ENCODE data around the gene UBB.

GRCh38 chr17:16419074-16419928 is 38.4 kb downstream of the UBB start:
- no peak for TF ChIP-seq CTCF (IDR thresholded peaks at IDR 0.05 in 8 of 11, conservative IDR thresholded peaks at IDR 0.05 in 3 of 11)
- no peak for TF ChIP-seq POLR2AphosphoS5 (IDR thresholded peaks at IDR 0.05)
